HEK293 (cell line): ENCODE results near the gene ABCG1.

Experiments
- PRDM10 ChIP-seq: fragments of 450-650 bp; formaldehyde crosslinking; IDR thresholded peaks from 2 replicates; pipeline ENCODE4 v1.5.1; 2016; ENCODE audit warnings: missing biosample characterization, missing genetic modification characterization
- PRDM6 ChIP-seq: fragments of 450-650 bp; formaldehyde crosslinking; IDR thresholded peaks from 2 replicates; pipeline ENCODE4 v1.5.1; 2017; ENCODE audit warnings: missing biosample characterization, missing genetic modification characterization
- ZBTB26 ChIP-seq: fragments of 450-650 bp; formaldehyde crosslinking; optimal IDR thresholded peaks from 2 replicates; pipeline ENCODE3; 2016; ENCODE audit warnings: missing biosample characterization, mild to moderate bottlenecking, missing genetic modification characterization
- ZBTB44 ChIP-seq: fragments of 450-650 bp; IDR thresholded peaks from 2 replicates; pipeline ENCODE4 v1.5.1; 2018; ENCODE audit warnings: missing biosample characterization, mild to moderate bottlenecking, missing genetic modification characterization
- ZBTB6 ChIP-seq: fragments of 450-650 bp; formaldehyde crosslinking; IDR thresholded peaks from 2 replicates; pipeline ENCODE4 v1.5.1; 2017; ENCODE audit warnings: missing biosample characterization, missing genetic modification characterization
- ZBTB8A ChIP-seq: fragments of 450-650 bp; formaldehyde crosslinking; IDR thresholded peaks from 2 replicates; pipeline ENCODE4 v1.5.1; 2016; ENCODE audit warnings: missing biosample characterization, missing genetic modification characterization
- ZFHX2 ChIP-seq: fragments of 450-650 bp; formaldehyde crosslinking; conservative IDR thresholded peaks from 2 replicates; pipeline ENCODE4 v1.5.1; 2016; ENCODE audit warnings: missing biosample characterization, missing genetic modification characterization
- ZNF132 ChIP-seq: fragments of 450-650 bp; formaldehyde crosslinking; IDR thresholded peaks from 2 replicates; pipeline ENCODE4 v1.5.1; 2017; ENCODE audit warnings: missing biosample characterization, missing genetic modification characterization, borderline replicate concordance
- ZNF133 ChIP-seq: fragments of 450-650 bp; formaldehyde crosslinking; IDR thresholded peaks from 2 replicates; pipeline ENCODE4 v1.5.1; 2016; ENCODE audit warnings: missing biosample characterization, missing genetic modification characterization
- ZNF148 ChIP-seq: fragments of 450-650 bp; formaldehyde crosslinking; IDR thresholded peaks from 2 replicates; pipeline ENCODE4 v1.5.0; 2017; ENCODE audit warnings: missing biosample characterization, missing genetic modification characterization, borderline replicate concordance
- ZNF16 ChIP-seq: fragments of 450-650 bp; formaldehyde crosslinking; IDR thresholded peaks from 2 replicates; pipeline ENCODE4 v1.5.1; 2016; ENCODE audit warnings: low read depth, missing biosample characterization, missing genetic modification characterization
- ZNF23 ChIP-seq: fragments of 450-650 bp; formaldehyde crosslinking; IDR thresholded peaks from 2 replicates; pipeline ENCODE4 v1.5.1; 2016; ENCODE audit warnings: missing biosample characterization, missing genetic modification characterization, borderline replicate concordance
- ZNF341 ChIP-seq: fragments of 450-650 bp; formaldehyde crosslinking; IDR thresholded peaks from 2 replicates; pipeline ENCODE4; 2016; ENCODE audit warnings: low read depth, missing biosample characterization, missing genetic modification characterization
- ZNF366 ChIP-seq: fragments of 450-650 bp; formaldehyde crosslinking; conservative IDR thresholded peaks from 2 replicates; pipeline ENCODE4 v1.5.1; 2016; ENCODE audit warnings: missing biosample characterization, missing genetic modification characterization
- ZNF398 ChIP-seq: fragments of 450-650 bp; formaldehyde crosslinking; IDR thresholded peaks from 2 replicates; pipeline ENCODE4 v1.5.1; 2017; ENCODE audit warnings: missing biosample characterization, missing genetic modification characterization
- ZNF423 ChIP-seq: fragments of 450-650 bp; formaldehyde crosslinking; IDR thresholded peaks from 2 replicates; pipeline ENCODE4 v1.5.1; 2016; ENCODE audit warnings: missing biosample characterization, missing genetic modification characterization
- ZNF473 ChIP-seq: fragments of 450-650 bp; formaldehyde crosslinking; IDR thresholded peaks from 2 replicates; pipeline ENCODE4 v1.5.1; 2017; ENCODE audit warnings: missing biosample characterization, missing genetic modification characterization
- ZNF596 ChIP-seq: fragments of 450-650 bp; IDR thresholded peaks from 2 replicates; pipeline ENCODE4 v1.5.0; 2018; ENCODE audit warnings: missing biosample characterization, mild to moderate bottlenecking, missing genetic modification characterization, moderate library complexity
- ZNF610 ChIP-seq: fragments of 450-650 bp; formaldehyde crosslinking; IDR thresholded peaks from 2 replicates; pipeline ENCODE4 v1.5.1; 2016; ENCODE audit warnings: missing biosample characterization, missing genetic modification characterization, borderline replicate concordance
- ZNF654 ChIP-seq: fragments of 450-650 bp; formaldehyde crosslinking; IDR thresholded peaks from 2 replicates; pipeline ENCODE4 v1.5.1; 2016; ENCODE audit warnings: low read depth, missing biosample characterization, missing genetic modification characterization
- ZNF658 ChIP-seq: fragments of 450-650 bp; formaldehyde crosslinking; IDR thresholded peaks from 2 replicates; pipeline ENCODE4; 2016; ENCODE audit warnings: missing biosample characterization, missing genetic modification characterization
- ZNF677 ChIP-seq: fragments of 450-650 bp; IDR thresholded peaks from 2 replicates; pipeline ENCODE4 v1.5.0; 2018; ENCODE audit warnings: missing biosample characterization, mild to moderate bottlenecking, missing genetic modification characterization, moderate library complexity
- ZNF747 ChIP-seq: fragments of 450-650 bp; formaldehyde crosslinking; IDR thresholded peaks from 2 replicates; pipeline ENCODE4 v1.5.1; 2016; ENCODE audit warnings: missing biosample characterization, missing genetic modification characterization
- ZNF776 ChIP-seq: fragments of 450-650 bp; formaldehyde crosslinking; IDR thresholded peaks from 2 replicates; pipeline ENCODE4 v1.5.0; 2017; ENCODE audit warnings: missing biosample characterization, missing genetic modification characterization, borderline replicate concordance
- ZSCAN16 ChIP-seq: fragments of 450-650 bp; formaldehyde crosslinking; IDR thresholded peaks from 2 replicates; pipeline ENCODE4 v1.5.1; 2016; ENCODE audit warnings: missing biosample characterization, missing genetic modification characterization

ABCG1 gene

GRCh38 chr21:42220138-42220701 lies 1.3 kb downstream of the ABCG1 start (continued):
- no peak for TF ChIP-seq ZNF148 (tag by site-specific recombination)
- no peak for TF ChIP-seq ZNF677 (tag by site-specific recombination)
- 0 out of 2 replicates have a peak, but pooled peaks have one; percentile 8 for TF ChIP-seq ZFHX2 (tag by site-specific recombination)
- TF ChIP-seq ZBTB26 = no peak
- TF ChIP-seq ZNF658 = no peak
- no peak for TF ChIP-seq ZNF23 (tag by site-specific recombination)
- TF ChIP-seq ZBTB6 (tag by site-specific recombination) = no peak
- no peak for TF ChIP-seq ZNF610 (tag by site-specific recombination)
- TF ChIP-seq ZNF341 (tag by site-specific recombination) = no peak; the same call in 1 of the 2 replicates
- TF ChIP-seq ZNF423 (tag by site-specific recombination) = no peak
- no peak for TF ChIP-seq ZNF16 (tag by site-specific recombination)
- no peak for TF ChIP-seq ZNF747 (tag by site-specific recombination)
- TF ChIP-seq PRDM6 (tag by site-specific recombination) = no peak
- no peak for TF ChIP-seq ZNF398 (tag by site-specific recombination)
- peak; percentile 93 for TF ChIP-seq ZBTB8A (tag by site-specific recombination)
- no peak for TF ChIP-seq ZNF776 (tag by site-specific recombination)
- no peak for TF ChIP-seq ZNF132 (tag by site-specific recombination)
- TF ChIP-seq ZNF133 (tag by site-specific recombination) = no peak
- TF ChIP-seq ZNF473 (tag by site-specific recombination) = no peak
- no peak; the same call in 1 of the 2 replicates for TF ChIP-seq ZBTB44 (tag by site-specific recombination)
- TF ChIP-seq ZNF654 (tag by site-specific recombination) = no peak
- peak; percentile 25 for TF ChIP-seq ZNF366 (tag by site-specific recombination)
- TF ChIP-seq ZNF596 (tag by site-specific recombination) = no peak
- TF ChIP-seq ZSCAN16 (tag by site-specific recombination) = no peak
- TF ChIP-seq PRDM10 (tag by site-specific recombination) = peak; percentile 98
